OCI-LY7 (cell line): ENCODE data around the gene AGBL4.

Experiments used
- CTCF ChIP-seq: fragments of 200-600 bp; sonication (generic); conservative IDR thresholded peaks from 2 replicates; pipeline ENCODE4 v1.5.1; 2014; ENCODE audit warnings: mild to moderate bottlenecking, antibody characterized with exemption, low read length, moderate library complexity, mixed read lengths
- EZH2phosphoT487 ChIP-seq: fragments of 200-600 bp; sonication (generic); IDR thresholded peaks from 2 replicates; pipeline ENCODE4 v1.6.1; 2018; ENCODE audit warnings: low read depth, borderline replicate concordance, mild to moderate bottlenecking, mixed run types, antibody characterized with exemption, low read length, moderate library complexity, mixed read lengths

GRCh38 chr1:49297783-49298182 is 726.0 kb downstream of the AGBL4 start:
- TF ChIP-seq CTCF (no peak), EZH2phosphoT487 (no peak)
